Skeletal muscle cell (primary cell): ENCODE data around the gene TSPAN15.

Experiments
- DNase-seq: peaks from one replicate; pipeline ENCODE4 v3.0.0-alpha.2; 2010; ENCODE audit warnings: low read depth
- H3K4me3 ChIP-seq: 2 replicates; pipeline ENCODE4 v1.5.1; 2011; ENCODE audit warnings: low read depth, mild to moderate bottlenecking, control low read depth, low read length, moderate library complexity

Gene TSPAN15

DNA sequence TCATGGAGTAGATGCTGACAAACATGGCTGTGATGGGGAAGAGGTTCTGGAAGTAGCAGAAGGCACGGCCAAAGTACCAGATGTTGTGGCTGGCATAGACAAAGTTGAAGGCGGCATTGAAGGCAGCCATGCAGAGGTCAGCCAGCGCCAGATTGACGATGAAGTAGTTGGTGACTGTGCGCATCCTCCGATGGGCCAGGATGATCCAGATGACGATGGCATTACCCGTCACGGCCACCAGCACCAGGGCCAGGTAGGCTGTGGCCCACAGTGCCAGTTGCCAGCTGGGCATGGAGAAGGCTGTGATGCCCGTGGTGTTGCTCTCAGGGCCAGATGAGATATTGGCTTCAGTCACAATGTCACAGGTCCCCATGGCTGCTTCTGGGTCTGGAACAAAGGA is 35.3 kb upstream of the TSPAN15 start:
- no peak overlapping the region for H3K4me3 ChIP-seq
- no peak for DNase-seq

DNA sequence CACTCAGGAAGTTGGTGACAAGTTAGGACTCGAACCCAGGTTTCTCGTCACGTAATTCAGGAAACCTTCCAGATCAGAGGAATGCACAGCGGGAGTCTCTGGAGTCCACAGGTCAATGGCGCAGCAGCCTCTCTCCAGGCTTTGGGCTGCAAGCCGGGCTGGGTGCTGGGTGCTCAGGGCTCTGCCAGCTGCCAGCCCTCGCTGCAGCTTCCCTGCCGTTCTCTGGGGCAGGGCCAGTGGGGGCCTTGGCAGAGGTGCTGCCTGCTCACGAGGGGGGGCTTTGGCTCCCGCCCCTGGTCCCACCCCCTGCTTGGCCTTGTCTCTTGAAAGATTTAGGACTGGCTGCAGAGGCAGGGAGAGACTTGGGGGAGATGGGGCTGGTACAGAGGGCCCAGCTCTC is 34.6 kb upstream of the TSPAN15 start, which contains the start of gene TACR2:
Gene TACR2 (minus strand): TSS at position 224 of the 400 bp plus-strand sequence. CDS start 595 bp downstream, outside the sequence.
- DNase-seq: no peak
- H3K4me3 ChIP-seq: no peak within 1 kb of the TSS

DNA sequence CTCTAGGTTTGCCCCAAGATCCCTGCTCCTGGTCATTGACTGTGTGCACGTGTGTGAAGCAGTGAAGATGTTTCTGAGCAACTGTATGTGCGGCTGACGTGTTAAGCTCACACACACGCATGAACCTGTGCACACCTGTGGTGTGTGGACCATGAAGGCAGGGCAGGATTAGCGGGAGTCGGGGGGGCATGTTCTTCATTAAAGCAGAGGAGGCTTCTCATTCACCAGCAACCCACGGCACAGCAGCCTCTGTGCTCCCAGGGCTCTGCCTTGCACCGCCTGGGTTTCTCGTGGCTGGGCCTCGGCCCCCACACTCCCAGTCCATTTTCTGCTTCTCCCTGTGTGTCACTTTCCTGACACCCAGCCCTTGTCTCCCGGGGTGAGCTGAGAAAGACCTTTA is 33.7 kb upstream of the TSPAN15 start:
- no peak overlapping the region for H3K4me3 ChIP-seq
- DNase-seq: no peak

- no peak overlapping the region for H3K4me3 ChIP-seq
- no peak for DNase-seq
Observed at GRCh38 chr10:69418052-69418752, 33.1 kb upstream of the TSPAN15 start.

- DNase-seq: no peak
- H3K4me3 ChIP-seq: no peak overlapping the region
Observed at GRCh38 chr10:69419096-69419743, 32.0 kb upstream of the TSPAN15 start.

DNA sequence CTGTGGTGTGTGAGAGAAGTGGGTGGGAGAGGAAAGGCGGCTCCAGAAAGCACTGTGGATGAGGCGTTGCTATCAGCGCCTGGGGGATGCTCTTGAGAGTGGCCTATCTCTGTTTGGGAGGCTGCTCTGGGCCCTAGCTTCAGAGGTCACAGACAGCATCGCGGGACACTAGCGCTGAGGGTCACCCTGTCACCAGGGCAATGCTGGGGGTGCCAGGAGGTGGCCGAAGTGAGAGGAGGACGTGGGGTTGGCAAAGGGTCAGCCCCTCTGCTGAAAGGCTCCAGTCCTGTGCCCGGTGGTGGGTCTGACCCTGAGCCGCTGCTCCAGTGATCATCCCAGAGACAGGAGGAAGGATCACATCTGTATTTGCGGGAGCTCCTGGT is 31.5 kb upstream of the TSPAN15 start:
- H3K4me3 ChIP-seq: no peak overlapping the region
- no peak for DNase-seq

GRCh38 chr10:69421611-69422308 is 29.5 kb upstream of the TSPAN15 start:
- H3K4me3 ChIP-seq: no peak overlapping the region
- no peak for DNase-seq

GRCh38 chr10:69422676-69423075 is 28.6 kb upstream of the TSPAN15 start:
- DNase-seq: no peak
- no peak overlapping the region for H3K4me3 ChIP-seq

- no peak for DNase-seq
- H3K4me3 ChIP-seq: no peak overlapping the region
Observed at GRCh38 chr10:69425041-69425440, 26.2 kb upstream of the TSPAN15 start.

DNA sequence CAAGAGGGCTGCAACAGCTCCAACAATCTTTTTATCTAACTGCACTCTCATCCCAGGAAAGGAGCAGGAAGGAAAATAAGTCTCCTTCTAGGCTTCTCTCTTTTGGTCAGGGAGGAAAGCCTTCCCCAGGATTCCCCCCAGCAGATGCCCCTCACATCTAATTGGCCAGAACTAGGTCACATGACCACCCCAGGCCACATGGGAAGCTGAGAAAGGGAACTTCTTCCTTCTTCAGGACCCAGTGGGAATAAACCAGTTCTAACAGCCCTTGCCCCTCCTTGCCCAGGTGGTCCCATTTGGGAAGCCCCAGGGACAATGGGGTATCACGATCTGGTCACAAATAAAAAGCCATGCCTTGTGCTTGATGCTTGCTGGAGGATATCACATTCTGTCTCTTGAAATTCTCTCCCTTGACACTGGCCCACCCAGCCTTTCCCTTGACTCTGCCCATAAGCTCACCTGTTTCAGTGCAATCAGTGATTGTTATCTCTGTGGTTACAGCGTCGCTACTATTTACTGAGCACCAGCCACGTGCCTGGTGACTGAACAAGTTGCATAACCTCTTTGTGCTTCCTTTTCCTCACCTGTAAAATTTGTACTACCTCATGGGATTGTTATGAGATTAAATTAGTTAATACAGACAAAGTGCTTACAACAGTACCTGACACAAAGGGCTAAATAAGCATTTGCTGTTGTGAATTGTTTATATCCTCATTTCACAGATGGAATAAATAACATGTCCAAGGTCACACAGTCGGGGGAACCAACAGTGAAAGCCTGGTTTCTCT is 25.6 kb upstream of the TSPAN15 start:
- H3K4me3 ChIP-seq: no peak overlapping the region
- no peak for DNase-seq

DNA sequence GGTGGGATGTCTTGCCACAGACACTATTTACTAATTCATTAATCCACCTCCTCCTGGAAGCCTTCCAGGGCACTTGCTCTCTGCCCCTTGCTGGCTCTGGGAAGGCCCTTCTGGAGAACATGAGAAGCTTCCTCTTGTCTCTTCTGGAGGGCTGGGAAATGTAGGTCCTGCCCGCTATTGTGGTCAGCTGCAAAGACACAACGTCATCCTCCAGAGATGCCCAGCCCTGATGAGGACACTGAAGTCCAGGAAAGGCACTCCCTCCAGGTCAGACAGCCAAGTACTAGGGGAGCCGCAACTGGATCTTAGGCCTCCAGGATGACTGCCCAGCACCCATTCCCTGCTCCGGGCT is 24.9 kb upstream of the TSPAN15 start:
- H3K4me3 ChIP-seq: no peak overlapping the region
- no peak for DNase-seq

GRCh38 chr10:69428165-69428564 is 23.1 kb upstream of the TSPAN15 start:
- no peak overlapping the region for H3K4me3 ChIP-seq
- no peak for DNase-seq

- no peak overlapping the region for H3K4me3 ChIP-seq
- DNase-seq: no peak
Observed at GRCh38 chr10:69434169-69434568, 17.1 kb upstream of the TSPAN15 start.

GRCh38 chr10:69434926-69435325 is 16.3 kb upstream of the TSPAN15 start:
- DNase-seq: no peak

GRCh38 chr10:69435966-69436520 is 15.2 kb upstream of the TSPAN15 start:
- DNase-seq: no peak
- no peak overlapping the region for H3K4me3 ChIP-seq

More at GRCh38 chr10:69434926-69435325, 16.3 kb upstream of the TSPAN15 start:
- H3K4me3 ChIP-seq: no peak overlapping the region

GRCh38 chr10:69437321-69438259 is 13.7 kb upstream of the TSPAN15 start:
- no peak for DNase-seq
- H3K4me3 ChIP-seq: no peak overlapping the region

- H3K4me3 ChIP-seq: no peak overlapping the region
- DNase-seq: no peak
Observed at GRCh38 chr10:69438536-69439349, 12.5 kb upstream of the TSPAN15 start.

GRCh38 chr10:69439350-69439739 is 11.9 kb upstream of the TSPAN15 start:
- no peak overlapping the region for H3K4me3 ChIP-seq
- no peak for DNase-seq
